ENCODE results near the gene ZEB1. TPM values are rescaled to one million over a fixed set of nuclear protein-coding genes. Genes with fewer than 3 reads are reported as not detected.

Gene ZEB1
- total RNA-seq, 1 experiment from 2014 or later: 0.39 TPM

- H3K27ac ChIP-seq (ENCODE audit: insufficient read length, low read depth, low read length): no peak overlapping the region
- TF ChIP-seq, protein P1, sequence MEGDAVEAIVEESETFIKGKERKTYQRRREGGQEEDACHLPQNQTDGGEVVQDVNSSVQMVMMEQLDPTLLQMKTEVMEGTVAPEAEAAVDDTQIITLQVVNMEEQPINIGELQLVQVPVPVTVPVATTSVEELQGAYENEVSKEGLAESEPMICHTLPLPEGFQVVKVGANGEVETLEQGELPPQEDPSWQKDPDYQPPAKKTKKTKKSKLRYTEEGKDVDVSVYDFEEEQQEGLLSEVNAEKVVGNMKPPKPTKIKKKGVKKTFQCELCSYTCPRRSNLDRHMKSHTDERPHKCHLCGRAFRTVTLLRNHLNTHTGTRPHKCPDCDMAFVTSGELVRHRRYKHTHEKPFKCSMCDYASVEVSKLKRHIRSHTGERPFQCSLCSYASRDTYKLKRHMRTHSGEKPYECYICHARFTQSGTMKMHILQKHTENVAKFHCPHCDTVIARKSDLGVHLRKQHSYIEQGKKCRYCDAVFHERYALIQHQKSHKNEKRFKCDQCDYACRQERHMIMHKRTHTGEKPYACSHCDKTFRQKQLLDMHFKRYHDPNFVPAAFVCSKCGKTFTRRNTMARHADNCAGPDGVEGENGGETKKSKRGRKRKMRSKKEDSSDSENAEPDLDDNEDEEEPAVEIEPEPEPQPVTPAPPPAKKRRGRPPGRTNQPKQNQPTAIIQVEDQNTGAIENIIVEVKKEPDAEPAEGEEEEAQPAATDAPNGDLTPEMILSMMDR (conservative IDR thresholded peaks at IDR 0.05): no peak
- H3K9ac ChIP-seq (ENCODE audit: extremely low read depth, insufficient read length, low read length): no peak overlapping the region
- no peak overlapping the region for H3K4me3 Mint-ChIP-seq
- no peaks in the 10 kb centered on the region for H3K23me2 ChIP-seq (ENCODE audit: insufficient read length, low read depth, low read length, poor library complexity, severe bottlenecking)
- H3K79me2 ChIP-seq (ENCODE audit: insufficient read depth, low read length): no peaks in the 10 kb centered on the region
- H3K23ac ChIP-seq (ENCODE audit: insufficient read length, low read depth, low read length): no peak overlapping the region
- H3K56ac ChIP-seq (ENCODE audit: insufficient read length, low read depth, low read length): no peak overlapping the region
- no peaks in the 10 kb centered on the region for H3K4me1 Mint-ChIP-seq
- no peak overlapping the region for H3K14ac ChIP-seq (ENCODE audit: insufficient read depth, low read length)
- no peak overlapping the region for H3K18ac ChIP-seq (ENCODE audit: insufficient read length, low read depth, low read length)
- no peak overlapping the region for H2AFZ ChIP-seq (ENCODE audit: low read length)
- peaks cover 25 to 42% of the 10 kb centered on the region in 2 experiments; a peak in 4 of 5 replicates for H3K9me3 Mint-ChIP-seq
- no peak for DNase-seq
- H2BK12ac ChIP-seq (ENCODE audit: insufficient read length, low read depth, low read length): no peak overlapping the region
- H4K20me1 ChIP-seq (ENCODE audit: control insufficient read depth, insufficient read depth, insufficient read length): no peaks in the 10 kb centered on the region
- H3T11ph ChIP-seq (ENCODE audit: low read length): no peak overlapping the region
- no CpG with 5 or more reads among the region's 2 CpGs for WGBS (ENCODE audit: extremely low coverage, insufficient read length, low lambda C conversion rate)
- no peaks in the 10 kb centered on the region for H3K79me1 ChIP-seq (ENCODE audit: insufficient read depth, low read depth, low read length, poor library complexity, severe bottlenecking)
- no peak overlapping the region for H3K27ac Mint-ChIP-seq
- H3K9me3 ChIP-seq (ENCODE audit: control insufficient read depth, low read depth, low read length): no peaks in the 10 kb centered on the region
- H2BK120ac ChIP-seq (ENCODE audit: low read depth, low read length, poor library complexity, severe bottlenecking): no peak overlapping the region
- no peaks in the 10 kb centered on the region; the same call in 1 of the 2 replicates for H3K27me3 Mint-ChIP-seq (ENCODE audit: low read depth)
- peaks cover 7 to 34% (median 17%) of the 10 kb centered on the region in 3 experiments for H3K36me3 Mint-ChIP-seq (ENCODE audit: insufficient read depth in 1 of 3, low read depth in 3 of 3)
- H3K4ac ChIP-seq (ENCODE audit: low read depth, low read length): no peak overlapping the region
- H2BK20ac ChIP-seq (ENCODE audit: low read depth, low read length, poor library complexity, severe bottlenecking): no peak overlapping the region
- H3K4me1 ChIP-seq (ENCODE audit: insufficient read depth, low read length): no peaks in the 10 kb centered on the region
- no peak overlapping the region for H4K91ac ChIP-seq (ENCODE audit: insufficient read length, low read depth, low read length)
- no peak overlapping the region for H4K8ac ChIP-seq (replicated peaks; ENCODE audit: insufficient read length, low read depth, low read length)
- H3K27me3 ChIP-seq (ENCODE audit: insufficient read depth, low read length): no peaks in the 10 kb centered on the region
- H3K4me2 ChIP-seq (ENCODE audit: insufficient read depth, insufficient read length, low read length): no peak overlapping the region
- no peak overlapping the region for H4K5ac ChIP-seq (ENCODE audit: insufficient read length, low read depth, low read length)
- H2BK15ac ChIP-seq (ENCODE audit: low read depth, low read length): no peak overlapping the region
- no peak overlapping the region for H2BK5ac ChIP-seq (ENCODE audit: insufficient read length, low read length)
- no peak overlapping the region for H2AK5ac ChIP-seq (ENCODE audit: insufficient read length, low read length)
Measured at GRCh38 chr10:31549896-31550295, 230.9 kb downstream of the ZEB1 start.
